Activated CD4-positive, alpha-beta T cell treated with anti-CD3 and anti-CD28 coated beads for 4 hours (primary cell): ENCODE data around the gene C10orf71.

Experiments used
- DNase-seq, 2 donors: peaks; one replicate each; pipeline ENCODE4 v3.0.0-alpha.2; 2020

The C10orf71 gene, protein sequence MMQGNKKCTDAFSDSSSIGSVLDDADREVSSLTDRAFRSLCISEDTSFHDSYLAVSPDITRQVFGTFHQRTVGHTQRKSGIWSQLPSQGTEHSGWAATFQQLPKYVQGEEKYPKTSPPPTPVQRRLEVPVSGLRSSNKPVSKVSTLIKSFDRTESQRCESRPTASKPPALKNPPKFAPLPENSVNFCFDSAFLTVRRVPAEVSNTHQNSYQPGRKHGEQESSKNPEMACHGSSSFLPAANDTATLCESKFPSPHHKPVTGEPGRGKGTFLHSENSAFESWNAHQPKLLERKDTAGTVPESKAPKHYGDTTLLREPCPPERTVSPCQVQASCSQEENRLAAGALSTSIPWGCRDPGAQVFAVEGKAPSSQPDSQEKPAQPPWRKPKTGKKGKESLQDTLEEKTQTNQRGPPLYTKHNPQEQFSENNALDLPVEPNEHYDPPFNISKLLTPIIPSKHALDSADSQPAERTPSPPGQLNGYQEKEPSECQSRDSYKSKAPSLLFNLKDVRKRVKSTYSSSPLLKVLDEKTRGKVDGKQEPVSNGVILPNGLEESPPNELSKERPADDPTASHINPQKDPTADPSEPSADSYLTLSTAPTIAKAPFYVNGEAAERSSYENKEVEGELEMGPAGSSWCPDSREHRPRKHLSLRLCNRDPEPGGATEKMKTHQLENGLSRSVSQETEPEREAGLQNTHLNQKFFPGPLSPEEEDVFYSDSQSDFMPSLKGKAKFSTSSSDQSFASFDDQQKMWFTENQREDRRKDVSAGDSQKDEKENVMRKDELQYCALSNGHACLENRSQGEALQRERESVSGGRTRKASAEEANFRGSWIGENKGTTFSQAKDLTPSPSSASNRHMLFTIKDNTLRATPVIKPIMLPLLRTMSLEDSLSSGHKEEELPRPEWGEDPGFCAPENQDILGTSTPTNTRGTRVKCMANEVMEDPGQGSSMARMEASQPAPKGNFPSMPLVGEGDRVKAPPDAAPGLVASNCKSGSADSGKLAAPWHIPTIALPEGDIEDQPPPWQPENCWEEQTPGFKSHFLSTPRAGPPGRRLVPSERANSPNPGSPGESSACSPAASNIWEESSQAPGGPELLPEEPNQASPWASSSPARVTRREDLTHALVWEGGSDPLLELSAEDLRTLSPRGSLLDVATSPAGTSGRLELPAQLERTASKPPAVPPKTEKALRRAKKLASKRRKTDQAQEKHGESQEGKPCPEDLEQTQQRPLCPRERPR (N-terminal part only)

DNA sequence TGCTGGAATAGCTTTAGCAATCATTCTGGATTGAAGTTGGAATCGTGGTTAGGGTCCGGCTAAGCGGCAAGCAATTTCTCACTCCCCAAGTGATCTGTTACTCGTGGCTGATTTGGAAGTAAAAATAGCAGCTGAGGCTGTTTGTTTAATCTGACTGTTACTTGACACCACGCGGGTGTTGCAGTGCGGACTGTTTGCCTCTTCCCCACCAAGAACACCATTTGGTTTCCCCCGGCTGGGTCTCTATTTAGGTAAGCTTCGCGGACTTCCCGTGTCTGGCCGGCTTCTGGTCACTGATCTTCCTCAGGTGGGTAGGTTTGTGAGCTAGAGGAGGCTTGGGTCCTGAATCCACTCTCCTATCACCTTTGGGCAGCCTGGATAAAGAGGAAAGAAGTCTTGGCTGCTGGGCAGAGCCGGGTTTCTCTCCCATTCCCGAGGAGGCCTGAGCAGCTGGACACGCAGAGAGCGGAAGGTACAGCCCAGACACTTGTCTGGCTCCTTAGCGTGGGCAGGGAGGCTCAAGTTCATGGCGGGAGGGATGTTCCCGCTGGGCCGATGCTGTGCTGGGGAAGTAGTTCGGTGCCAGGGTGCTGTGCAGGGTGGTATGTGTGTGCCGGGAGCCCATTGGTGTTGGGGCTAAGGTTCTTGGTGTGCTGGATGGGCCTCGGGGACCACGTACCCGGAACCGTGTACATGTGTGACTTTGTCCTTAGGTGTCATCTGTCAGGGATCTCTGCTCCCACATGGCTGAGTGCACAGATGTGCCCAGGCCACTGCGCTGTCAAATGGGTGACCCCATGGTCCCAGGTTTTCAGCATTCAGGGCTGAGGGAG lies at the start of gene C10orf71:
TSS of gene C10orf71 (plus strand) at position 188 of the 833 bp plus-strand sequence. CDS start 23,376 bp downstream, outside the sequence.
- DNase-seq, result no peak

DNA sequence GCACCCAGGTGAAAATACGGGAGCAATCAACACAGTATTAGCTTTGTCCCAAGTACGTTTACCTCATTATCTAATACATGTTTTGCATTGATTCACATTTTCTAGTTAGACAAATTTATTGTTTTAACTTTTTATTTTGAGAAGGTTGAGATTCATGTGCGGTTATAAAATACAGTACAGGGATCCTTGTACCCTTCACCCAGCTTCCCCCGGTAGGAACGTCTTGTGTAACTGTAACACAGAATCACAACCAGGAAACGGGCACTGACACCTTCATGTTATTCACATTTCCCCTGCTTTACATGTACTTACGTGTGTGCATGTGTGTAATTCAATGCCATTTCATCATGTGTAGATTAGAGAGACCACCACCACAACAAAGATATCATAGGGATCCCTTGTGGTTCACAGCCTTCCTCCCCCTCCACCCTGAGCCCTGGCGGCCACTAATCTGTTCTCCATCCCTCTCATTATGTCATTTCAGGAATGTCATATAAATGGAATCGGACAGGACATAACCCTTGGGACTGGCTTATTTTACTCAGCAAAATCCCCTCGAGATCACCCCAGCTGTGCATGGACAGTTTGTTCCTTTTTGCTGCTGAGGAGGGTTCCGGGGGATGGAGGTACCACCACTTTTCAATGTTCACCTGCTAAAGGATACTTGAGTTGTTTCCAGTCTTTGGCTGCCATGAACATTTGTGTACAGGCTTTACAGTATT lies 46.5 kb upstream of the C10orf71 start:
- no peak for DNase-seq

DNA sequence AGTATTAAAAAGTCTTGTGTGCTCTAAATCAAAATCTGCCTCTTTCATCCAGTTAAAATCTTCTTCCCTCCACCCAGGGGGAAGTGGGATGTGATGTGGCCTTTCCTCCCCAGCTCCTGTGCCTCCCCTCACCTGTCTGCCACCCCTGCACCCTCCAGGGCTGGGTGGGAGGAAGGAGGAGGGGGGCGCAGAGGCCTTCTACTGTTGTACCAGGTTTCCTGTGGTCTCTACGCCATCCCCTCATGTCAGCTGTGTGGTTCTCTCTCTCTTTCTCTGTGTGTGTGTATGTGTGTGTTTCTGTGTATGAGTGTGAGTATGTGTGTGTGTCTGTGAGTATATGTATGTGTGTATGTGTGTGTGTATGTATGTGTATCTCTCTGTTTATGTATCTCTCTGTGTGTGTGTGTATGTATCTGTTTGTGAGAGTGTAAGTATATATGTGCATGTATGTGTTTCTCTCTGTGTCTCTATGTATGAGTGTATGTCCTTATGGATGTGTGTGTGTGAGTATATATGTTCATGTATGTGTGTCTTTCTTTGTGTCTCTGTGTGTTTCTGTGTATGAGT lies 45.5 kb upstream of the C10orf71 start:
- no peak for DNase-seq

DNA sequence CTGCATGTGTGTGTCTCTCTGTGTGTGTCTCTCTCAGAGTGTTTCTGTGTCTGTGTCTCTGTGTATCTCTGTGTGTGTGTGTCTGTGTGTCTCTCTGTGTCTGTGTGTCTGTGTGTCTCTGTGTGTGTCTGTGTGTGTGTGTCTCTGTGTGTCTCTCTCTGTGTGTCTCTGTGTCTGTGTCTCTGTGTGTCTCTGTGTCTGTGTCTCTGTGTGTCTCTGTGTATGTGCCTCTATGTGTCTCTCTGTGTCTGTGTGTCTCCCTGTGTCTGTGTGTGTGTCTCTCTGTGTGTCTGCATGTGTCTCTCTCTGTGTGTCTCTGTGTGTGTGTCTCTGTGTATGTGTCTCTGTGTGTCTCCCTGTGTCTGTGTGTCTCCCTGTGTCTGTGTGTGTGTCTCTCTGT lies 44.8 kb upstream of the C10orf71 start:
- no peak for DNase-seq

DNA sequence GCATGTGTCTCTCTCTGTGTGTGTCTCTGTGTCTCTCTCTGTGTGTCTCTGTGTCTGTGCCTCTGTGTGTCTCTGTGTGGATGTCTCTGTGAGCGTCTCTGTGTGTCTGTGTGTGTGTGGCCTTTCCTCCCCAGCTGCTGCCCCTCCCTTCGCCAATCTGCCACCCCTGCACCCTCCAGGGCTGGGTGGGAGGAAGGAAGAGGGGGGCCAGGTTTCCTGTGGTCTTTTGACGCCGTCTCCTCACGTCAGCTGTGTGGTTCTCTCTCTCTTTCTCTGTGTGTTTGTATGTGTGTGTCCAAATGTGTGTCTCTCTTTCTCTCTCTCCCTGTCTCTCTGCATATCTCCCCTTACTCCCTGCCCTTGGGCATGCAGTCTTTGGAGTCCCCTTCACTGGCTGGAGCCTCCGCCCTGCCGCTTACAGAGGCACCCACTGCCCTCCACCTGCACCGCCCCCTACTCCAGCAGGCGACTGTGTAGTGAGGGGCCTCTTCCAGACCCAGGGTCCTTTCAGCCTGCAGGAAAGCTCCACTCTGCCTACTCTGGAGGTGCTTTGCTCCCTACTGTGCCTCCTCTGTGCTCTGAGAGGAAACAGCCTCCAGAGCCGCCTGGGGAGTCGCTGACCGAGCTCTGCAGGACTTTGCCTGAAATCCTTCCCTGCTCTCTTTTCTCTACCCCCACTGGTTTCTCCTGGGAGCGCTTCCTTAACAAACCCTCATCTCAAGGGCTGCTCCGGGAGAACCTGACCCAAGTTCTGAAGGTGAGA lies 44.2 kb upstream of the C10orf71 start:
- peak; percentile 10 to 27 for DNase-seq

DNA sequence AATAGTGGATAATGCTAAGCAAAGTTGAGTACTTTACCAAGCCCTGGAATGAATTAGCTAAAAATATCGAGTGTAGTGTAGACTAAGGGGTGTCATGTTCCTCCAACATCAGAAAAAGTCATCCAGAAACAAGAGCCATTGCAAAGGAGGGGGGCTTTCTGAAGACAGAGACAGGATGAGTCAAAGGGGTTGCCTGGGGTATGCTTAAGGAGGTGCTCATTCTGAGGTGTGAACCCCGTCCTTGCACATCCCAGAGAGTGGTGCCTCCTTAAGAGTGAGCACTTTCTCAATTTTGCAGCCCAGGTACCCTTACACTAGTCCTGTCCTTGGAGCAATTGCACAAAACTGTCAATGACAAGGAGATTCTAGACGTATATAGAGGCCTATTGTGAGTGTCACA lies 43.1 kb upstream of the C10orf71 start:
- no peak for DNase-seq

DNA sequence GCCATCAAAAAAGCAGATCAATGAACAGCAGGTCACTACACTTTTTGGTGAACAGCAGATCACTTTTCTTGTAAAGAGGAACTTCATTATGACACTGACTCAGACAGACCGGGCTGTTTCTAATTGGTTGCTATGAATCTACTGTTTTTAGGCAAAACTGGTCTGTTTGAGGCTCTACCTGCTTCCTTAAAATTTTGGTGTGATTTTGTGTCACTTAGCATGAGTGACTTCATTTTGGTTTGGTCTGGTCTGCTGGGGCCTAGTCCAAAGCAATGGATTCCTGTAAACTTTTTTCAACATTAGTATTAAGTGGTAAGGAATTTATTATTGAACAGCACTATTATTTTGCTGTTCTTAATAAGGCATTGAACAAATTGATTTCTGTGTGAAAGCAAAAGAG lies 41.8 kb upstream of the C10orf71 start:
- no peak for DNase-seq

DNA sequence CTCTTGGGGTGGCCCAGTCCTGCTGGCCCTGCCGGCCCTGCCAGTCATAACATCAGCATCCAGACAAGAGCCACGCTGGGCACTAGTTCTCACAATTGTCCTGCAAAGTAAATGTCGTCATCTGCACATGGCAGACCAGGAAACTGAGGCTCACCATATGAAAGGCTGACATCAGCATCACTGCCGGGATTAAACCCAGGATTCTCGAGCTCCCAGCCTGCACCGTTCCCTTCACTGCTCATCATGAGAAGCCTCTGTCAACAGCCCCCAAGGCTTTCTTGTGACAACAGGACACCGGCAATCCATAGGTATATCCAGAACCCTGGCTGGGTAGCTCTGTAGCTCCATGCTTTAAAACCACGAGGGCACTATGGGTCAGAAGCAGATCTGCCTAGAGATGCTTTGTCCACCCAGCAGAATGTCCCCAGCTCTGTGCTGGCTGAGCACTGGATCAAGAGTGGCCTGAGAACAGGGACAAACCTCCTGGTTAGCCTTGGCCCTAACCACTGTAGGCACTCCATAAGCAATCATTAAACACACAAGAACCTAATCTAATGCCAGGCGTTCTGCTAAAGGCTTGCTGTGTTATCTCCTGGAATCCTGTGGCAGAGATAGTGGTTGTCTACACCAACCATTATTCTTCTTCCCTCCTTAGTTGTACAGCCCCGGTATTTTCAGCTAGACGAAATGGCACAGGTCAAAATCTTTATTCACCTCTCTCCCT lies 41.2 kb upstream of the C10orf71 start:
- DNase-seq, result no peak

DNA sequence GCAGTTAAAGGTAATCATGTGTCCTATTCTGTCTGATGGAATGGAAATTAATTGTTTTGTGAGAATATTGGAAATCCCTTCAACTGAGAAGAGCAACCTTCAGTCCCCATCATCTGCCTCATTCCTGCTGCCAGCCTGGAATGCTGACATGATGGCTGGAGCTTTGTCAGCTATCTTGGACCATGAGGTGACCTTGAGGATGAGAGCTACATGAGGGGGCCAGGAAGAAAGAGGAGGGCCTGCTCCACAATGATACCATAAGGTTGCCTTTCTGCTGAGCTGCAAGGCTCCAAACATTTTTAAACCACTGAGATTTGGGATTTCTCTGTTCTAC lies 40.7 kb upstream of the C10orf71 start:
- DNase-seq, result no peak

DNA sequence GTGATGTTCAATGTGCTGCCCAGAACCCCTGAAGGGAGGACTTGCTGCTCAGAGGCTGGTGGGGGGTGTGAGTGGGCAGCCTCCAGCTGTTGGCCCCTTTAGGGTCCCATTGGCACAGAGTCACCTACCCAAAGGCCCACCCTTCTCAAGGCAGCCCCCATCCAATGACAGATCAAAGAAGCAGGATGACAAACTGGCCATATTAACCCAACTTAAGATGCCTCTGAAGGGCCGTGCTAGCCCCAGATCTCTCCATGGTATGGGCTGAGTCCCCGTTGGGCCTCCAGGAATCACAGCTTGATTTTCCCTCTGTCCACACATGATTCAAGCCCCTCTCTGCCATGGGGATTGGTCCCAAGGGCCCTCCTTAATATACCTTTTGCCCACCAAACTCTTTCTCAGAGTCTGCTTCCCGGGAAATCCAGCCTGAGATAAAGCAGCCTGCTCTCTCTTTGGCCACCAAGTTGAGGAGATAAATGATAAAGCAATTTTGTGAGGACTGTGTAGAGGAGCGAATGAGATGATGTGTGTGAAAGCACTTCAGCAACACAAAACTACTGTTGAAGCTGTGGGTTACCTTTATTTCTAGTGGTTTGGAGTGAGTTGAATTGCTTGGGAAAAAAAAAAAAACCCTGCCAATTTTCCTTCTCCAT lies 38.2 kb upstream of the C10orf71 start:
- DNase-seq, result no peak

DNA sequence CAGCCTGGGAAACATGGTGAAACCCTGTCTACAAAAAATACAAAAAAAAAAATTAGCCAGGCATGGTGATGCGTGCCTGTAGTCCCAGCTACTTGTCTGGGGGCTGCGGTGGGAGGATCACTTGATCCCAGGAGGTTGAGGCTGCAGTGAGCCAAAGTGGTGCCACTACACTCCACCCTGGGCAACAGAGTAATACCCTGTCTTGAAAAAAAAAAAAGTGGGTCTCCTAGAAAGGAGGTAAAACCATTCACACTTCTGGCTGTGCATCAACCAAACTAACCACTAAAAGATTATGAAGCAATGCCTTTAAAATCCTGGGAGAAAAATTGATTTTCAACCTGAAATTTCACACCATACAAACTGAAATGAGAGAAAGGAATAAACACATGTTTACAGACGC lies 35.4 kb upstream of the C10orf71 start:
- DNase-seq, result no peak

DNA sequence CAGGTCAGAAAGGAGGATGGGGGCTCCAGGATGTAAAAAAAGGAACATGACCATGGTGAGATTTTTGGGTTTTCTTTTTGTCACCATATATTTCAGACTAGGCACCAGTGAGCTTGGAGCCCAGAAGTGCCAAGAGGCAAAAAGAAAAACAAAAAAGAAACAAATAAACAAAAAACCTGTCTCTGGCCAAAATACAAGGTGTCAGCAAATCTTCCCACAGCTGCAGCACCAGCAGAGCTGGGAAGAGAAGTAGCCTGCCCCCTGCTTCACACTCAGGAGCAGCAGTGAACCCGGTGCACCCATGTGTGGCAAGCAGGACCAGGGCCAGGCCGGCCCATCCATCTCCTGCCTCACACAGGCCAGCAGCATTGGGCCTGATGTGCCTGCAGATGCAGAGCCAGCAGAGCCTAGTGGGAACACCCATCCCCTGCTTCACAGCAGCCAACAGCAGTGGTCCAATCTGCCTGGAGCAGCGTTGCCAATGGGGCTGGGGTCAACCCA lies 34.7 kb upstream of the C10orf71 start:
- DNase-seq, result no peak

DNA sequence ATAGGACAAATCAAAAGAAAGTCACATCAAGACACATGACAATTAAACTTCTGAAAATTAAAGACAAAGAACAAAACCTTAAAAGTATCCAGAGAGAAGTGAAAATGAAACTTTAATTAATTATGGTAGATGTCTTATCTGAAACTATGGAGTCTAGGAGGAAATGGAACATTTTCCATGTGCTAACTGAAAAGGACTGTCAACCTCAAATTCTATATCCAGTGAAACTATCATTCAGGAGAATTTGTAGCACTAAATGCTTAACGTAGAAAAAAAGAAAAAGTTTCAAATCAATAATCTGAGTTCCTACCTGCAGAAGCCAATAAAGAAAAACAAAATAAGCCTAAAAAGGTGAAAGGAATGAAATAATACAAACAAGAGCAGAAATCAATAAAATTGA lies 33.1 kb upstream of the C10orf71 start:
- DNase-seq, result no peak

DNA sequence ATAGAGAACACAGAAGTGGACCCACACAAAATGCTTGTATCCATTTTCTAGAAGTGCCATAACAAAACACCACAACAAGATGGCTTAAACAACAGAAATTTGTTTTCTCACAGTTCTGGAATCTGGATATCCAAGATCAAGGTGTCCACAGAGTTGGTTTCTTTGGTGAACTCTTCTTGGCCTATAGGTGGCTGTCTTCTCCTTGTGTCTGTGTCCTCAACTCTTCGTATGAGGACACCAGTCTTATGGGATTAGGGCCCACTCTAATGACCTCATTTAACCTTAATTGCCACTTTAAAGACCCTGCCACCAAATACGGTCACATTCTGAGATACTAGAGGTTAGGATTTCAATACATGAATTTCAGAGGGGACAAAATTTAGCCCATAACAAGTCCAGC lies 30.8 kb upstream of the C10orf71 start:
- DNase-seq, result no peak

DNA sequence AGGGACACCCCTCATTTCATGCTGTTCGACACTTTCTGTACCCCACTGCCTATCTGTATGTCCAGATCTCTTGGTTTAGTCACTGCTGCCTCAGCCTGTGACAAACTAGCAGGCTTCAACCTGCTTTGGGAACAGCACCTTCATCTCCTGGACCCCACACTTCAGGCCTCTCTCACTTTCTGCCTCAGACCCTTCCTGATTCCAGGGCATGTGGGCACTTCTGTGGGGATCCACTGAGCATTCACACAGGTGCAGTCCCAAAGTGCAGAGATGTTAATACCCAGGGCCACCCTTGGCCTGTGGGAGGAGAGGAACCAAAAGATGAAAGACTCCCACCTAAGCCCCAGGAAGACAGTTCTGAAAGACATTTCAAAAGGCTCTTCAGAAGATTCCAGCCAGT lies 29.4 kb upstream of the C10orf71 start:
- DNase-seq, result no peak

DNA sequence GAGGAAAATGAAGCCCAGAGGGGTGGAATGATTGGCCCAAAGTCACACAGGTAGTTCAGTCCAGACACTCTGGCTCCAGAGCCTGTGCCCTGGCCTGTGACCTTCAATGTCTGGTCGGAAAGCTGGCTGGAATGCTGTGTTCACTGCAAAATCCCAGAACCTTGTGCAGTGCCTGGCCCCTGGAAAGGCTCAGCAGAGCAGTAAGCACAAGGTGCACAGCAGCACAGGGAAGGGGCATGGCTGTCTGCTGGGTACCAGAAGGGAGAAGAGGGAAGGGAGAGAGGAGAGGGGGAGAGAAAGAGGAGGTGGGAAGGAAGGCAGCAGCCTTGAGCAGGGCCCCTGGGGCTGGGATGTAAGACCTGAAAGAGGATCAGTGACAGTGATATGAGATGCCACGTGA lies 28.4 kb upstream of the C10orf71 start:
- no peak for DNase-seq

DNA sequence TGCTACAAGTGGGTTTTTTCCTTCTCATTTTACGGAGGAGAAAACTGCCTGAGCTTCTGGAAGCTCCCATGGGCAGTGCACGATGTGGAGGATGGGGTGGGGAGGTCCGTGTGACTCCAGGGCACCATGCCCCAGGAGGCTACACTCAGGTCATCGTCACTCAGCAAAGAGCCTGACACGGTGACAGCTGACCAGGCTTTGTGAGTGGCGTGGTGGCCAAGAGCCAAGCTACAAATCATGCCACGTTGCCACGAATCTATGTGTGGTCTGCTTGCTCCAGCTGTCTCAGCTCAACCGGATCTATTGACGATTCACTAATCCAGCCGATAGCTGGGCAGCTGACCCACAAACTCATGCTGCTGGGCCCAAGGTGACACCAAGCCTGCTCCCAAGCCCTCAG lies 27.6 kb upstream of the C10orf71 start:
- no peak for DNase-seq

DNA sequence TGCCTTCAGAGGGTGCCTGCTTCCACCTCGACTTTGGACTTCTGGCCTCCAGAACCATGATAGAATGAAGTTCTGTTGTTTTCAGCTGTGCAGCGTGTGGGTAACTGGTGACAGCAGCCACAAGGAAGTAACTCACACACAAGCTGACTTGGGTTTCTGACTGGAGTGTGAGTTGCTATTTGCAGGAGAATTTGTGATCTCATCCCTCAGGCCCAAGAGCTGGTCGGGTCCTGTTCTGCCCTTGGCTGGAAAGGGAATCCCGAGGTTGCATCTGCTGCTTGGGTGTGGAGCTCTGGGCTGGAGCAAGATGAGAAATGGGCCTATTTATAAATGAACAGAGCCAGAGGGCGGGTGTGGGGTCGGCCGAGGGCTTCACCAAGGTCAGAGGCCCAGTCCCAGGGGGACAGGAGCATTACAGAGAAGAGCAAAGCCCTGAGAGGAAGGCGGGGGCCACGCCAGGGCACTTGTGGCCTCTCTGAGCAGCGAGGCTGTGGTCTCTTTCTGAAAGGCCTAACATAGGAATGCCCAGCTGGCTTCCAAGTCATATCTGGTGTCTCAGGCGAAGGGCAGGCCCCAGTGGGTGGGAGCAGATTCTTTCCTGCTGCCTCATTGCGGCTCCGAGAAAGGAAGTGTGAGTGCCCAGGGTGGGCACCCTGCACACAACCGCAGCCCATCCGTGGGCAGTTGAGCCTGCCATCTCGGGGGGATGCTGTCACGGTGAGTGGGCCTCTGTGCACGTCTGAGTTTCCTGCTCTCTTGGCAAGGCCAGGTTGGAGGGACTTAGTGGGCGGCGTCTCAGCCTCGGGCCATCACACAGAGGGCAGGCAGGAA lies 26.5 kb upstream of the C10orf71 start:
- no peak for DNase-seq
